GM23338 (cell line): ENCODE data around the gene DUSP5. TPM values are rescaled to one million over a fixed set of nuclear protein-coding genes. Genes with fewer than 3 reads are reported as not detected.
"Not testable (repeated sequence)": the region's sequence is repeated elsewhere in the genome, so short reads cannot be mapped to it uniquely, and the experiment has no call there.

Experiments
- ATAC-seq: fragments of 200-7000 bp; cut with Tn5 transposase; 3 replicates; pipeline ENCODE4 v1.9.1; 2020
- DNase-seq: peaks from one replicate; pipeline ENCODE4 v3.0.0-alpha.2; 2015; ENCODE audit warnings: low spot score
- H2AFZ ChIP-seq: fragments of 200-600 bp; sonication (generic); 2 replicates; pipeline ENCODE4 v1.8.0; 2016; ENCODE audit warnings: antibody characterized with exemption, mild to moderate bottlenecking, moderate library complexity
- H3F3A ChIP-seq: fragments of 200-600 bp; sonication (generic); replicated peaks from 2 replicates; pipeline ENCODE4 v1.8.0; 2017; ENCODE audit warnings: antibody characterized with exemption, mixed run types, low read depth
- H3K27ac ChIP-seq: fragments of 200-600 bp; sonication (generic); 2 replicates; pipeline ENCODE4 v1.6.1; 2016; ENCODE audit warnings: low read depth
- H3K27me3 ChIP-seq: fragments of 200-600 bp; sonication (generic); 2 replicates; pipeline ENCODE4 v1.8.0; 2016; ENCODE audit warnings: mild to moderate bottlenecking, mixed run types, moderate library complexity; ENCODE audit not compliant: insufficient read depth
- H3K36me3 ChIP-seq: fragments of 200-600 bp; sonication (generic); 2 replicates; pipeline ENCODE4 v1.8.0; 2016; ENCODE audit warnings: mild to moderate bottlenecking; ENCODE audit not compliant: insufficient read depth
- H3K4me1 ChIP-seq: fragments of 200-600 bp; sonication (generic); 2 replicates; pipeline ENCODE4 v1.8.0; 2016; ENCODE audit warnings: mild to moderate bottlenecking, moderate library complexity; ENCODE audit not compliant: insufficient read depth
- H3K4me2 ChIP-seq: fragments of 200-600 bp; sonication (generic); 2 replicates; pipeline ENCODE4 v1.7.1; 2017; ENCODE audit warnings: mixed run types
- H3K4me3 ChIP-seq: fragments of 200-600 bp; sonication (generic); 2 replicates; pipeline ENCODE4 v1.6.1; 2016; ENCODE audit warnings: mixed run types
- H3K79me2 ChIP-seq: fragments of 200-600 bp; sonication (generic); replicated peaks from 2 replicates; pipeline ENCODE4 v1.8.0; 2017; ENCODE audit warnings: mild to moderate bottlenecking; ENCODE audit not compliant: insufficient read depth
- H3K9me2 ChIP-seq: fragments of 200-600 bp; sonication (generic); 2 replicates; pipeline ENCODE4 v1.8.0; 2017; ENCODE audit not compliant: insufficient read depth
- H4K20me1 ChIP-seq: fragments of 200-600 bp; sonication (generic); replicated peaks from 2 replicates; pipeline ENCODE4 v1.8.0; 2017; ENCODE audit warnings: mild to moderate bottlenecking; ENCODE audit not compliant: insufficient read depth
- H3K27ac Mint-ChIP-seq: 2 replicates; pipeline ENCODE4 v1.8.0; 2020; ENCODE audit warnings: inconsistent platforms, mild to moderate bottlenecking, moderate library complexity, mixed read lengths
- H3K27me3 Mint-ChIP-seq: 3 replicates; pipeline ENCODE4 v1.8.0; 2022; ENCODE audit warnings: low read depth, mild to moderate bottlenecking, moderate library complexity, mixed read lengths, inconsistent platforms; ENCODE audit not compliant: insufficient read depth, poor library complexity
- H3K36me3 Mint-ChIP-seq: 3 replicates; pipeline ENCODE4 v1.8.0; 2021; ENCODE audit warnings: low read depth, mild to moderate bottlenecking, inconsistent platforms, moderate library complexity, mixed read lengths
- H3K4me1 Mint-ChIP-seq: 3 replicates; pipeline ENCODE4 v1.8.0; 2020; ENCODE audit warnings: mild to moderate bottlenecking, inconsistent platforms, mixed read lengths
- H3K4me3 Mint-ChIP-seq: 3 replicates; pipeline ENCODE4 v1.8.0; 2021; ENCODE audit warnings: moderate library complexity, mild to moderate bottlenecking, inconsistent platforms, mixed read lengths
- H3K9me3 Mint-ChIP-seq: 3 replicates; pipeline ENCODE4 v1.8.0; 2020; ENCODE audit warnings: moderate library complexity, mild to moderate bottlenecking, inconsistent platforms, mixed read lengths
- CREB1 ChIP-seq: fragments of 250-450 bp; sonication (Bioruptor Pico); IDR thresholded peaks from 2 replicates; pipeline ENCODE4 v1.5.0; 2020; ENCODE audit warnings: low read depth, mild to moderate bottlenecking, moderate library complexity
- CTCF ChIP-seq, 2 experiments: fragments of 200-600 bp in 1 of 2; sonication (generic) in 1 of 2; conservative IDR thresholded peaks; 2 replicates each; pipeline versions ENCODE4 v1.5.1 to v1.6.1; 2016 to 2017; ENCODE audit warnings: antibody characterized with exemption in 2 of 2, low read depth in 2 of 2, mild to moderate bottlenecking in 2 of 2, moderate library complexity in 1 of 2
- EZH2 ChIP-seq: fragments of 200-600 bp; sonication (generic); IDR thresholded peaks from one replicate; pipeline ENCODE4 v1.8.0; 2017; ENCODE audit warnings: antibody characterized with exemption, mild to moderate bottlenecking, low read depth; ENCODE audit not compliant: unreplicated experiment
- EZH2phosphoT487 ChIP-seq: fragments of 200-600 bp; sonication (generic); IDR thresholded peaks from one replicate; pipeline ENCODE4 v1.8.1; 2018; ENCODE audit warnings: antibody characterized with exemption; ENCODE audit not compliant: unreplicated experiment
- NANOG ChIP-seq: IDR thresholded peaks from 2 replicates; pipeline ENCODE4 v1.6.1; 2016; ENCODE audit warnings: antibody characterized with exemption, borderline replicate concordance
- POLR2AphosphoS5 ChIP-seq: IDR thresholded peaks from 2 replicates; pipeline ENCODE4 v1.6.1; 2016; ENCODE audit warnings: antibody characterized with exemption, low read depth
- ZNF114 ChIP-seq: fragments of 250-450 bp; sonication (Bioruptor Pico); IDR thresholded peaks from 2 replicates; pipeline ENCODE4 v1.5.0; 2020; ENCODE audit warnings: mild to moderate bottlenecking, moderate library complexity
- ZNF331 ChIP-seq: fragments of 250-450 bp; sonication (Bioruptor Pico); IDR thresholded peaks from 2 replicates; pipeline ENCODE4 v1.5.0; 2020; ENCODE audit warnings: low read depth, mild to moderate bottlenecking, moderate library complexity
- ZNF462 ChIP-seq: fragments of 250-450 bp; sonication (Bioruptor Pico); IDR thresholded peaks from 2 replicates; pipeline ENCODE4 v1.5.0; 2020; ENCODE audit warnings: mild to moderate bottlenecking, moderate library complexity
- polyA plus RNA-seq: library from polyadenylated mRNA; unstranded; fragments of >200 nt; fragmentation: Nextera tagmentation; extraction: Ambion mirVana; gene quantifications from 2 replicates; pipeline ENCODE4 v1.2.1, GENCODE V29; 2016
- total RNA-seq: library from RNA; depleted of rRNA; stranded (reverse); fragments of >200 nt; shearing (Covaris generic); gene quantifications from 2 replicates; pipeline ENCODE4 v1.2.3, GENCODE V29; 2014
- TF ChIP-seq, protein P1 (sequence below): IDR thresholded peaks from one replicate; pipeline ENCODE4 v1.6.1; 2018; ENCODE audit warnings: antibody characterized with exemption; ENCODE audit not compliant: unreplicated experiment

Gene DUSP5
- total and polyA plus RNA-seq, 2 experiments from 2014 or later = 10.8 to 35.9 TPM

DNA sequence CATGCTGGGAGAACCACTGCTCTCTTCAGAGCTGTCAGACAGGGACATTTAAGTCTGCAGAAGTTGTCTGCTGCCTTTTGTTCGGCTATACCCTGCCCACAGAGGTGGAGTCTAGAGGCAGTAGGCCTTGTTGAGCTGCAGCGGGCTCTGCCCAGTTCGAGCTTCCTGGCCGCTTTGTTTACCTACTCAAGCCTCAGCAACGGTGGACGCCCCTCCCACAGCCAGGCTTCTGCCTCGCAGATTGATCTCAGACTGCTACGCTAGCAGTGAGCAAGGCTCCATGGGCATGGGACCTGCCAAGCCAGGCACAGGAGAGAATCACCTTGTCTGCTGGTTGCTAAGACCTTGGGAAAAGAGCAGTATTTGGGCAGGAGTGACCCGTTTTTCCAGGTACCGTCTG, 27.2 kb upstream of the DUSP5 start:
- peaks cover 14% of the 10 kb centered on the region; the same call in 1 of the 2 replicates for H3K4me1 ChIP-seq
- not testable (repeated sequence) for H2AFZ ChIP-seq, H3K4me2 ChIP-seq, H3K27me3 Mint-ChIP-seq, H4K20me1 ChIP-seq, H3K36me3 Mint-ChIP-seq, H3K9me2 ChIP-seq, H3K27ac Mint-ChIP-seq, ATAC-seq, H3F3A ChIP-seq, DNase-seq, H3K4me3 ChIP-seq, H3K36me3 ChIP-seq, H3K27ac ChIP-seq, H3K4me1 Mint-ChIP-seq, H3K27me3 ChIP-seq, H3K4me3 Mint-ChIP-seq, H3K79me2 ChIP-seq
- peaks cover 11% of the 10 kb centered on the region for H3K9me3 Mint-ChIP-seq

GRCh38 chr10:110471566-110472139, 26.1 kb upstream of the DUSP5 start:
- H3K36me3 Mint-ChIP-seq = peaks cover 3% of the 10 kb centered on the region; the same call in 2 of the 3 replicates
- no peaks in the 10 kb centered on the region for H3K9me2 ChIP-seq
- H3F3A ChIP-seq = no peaks in the 10 kb centered on the region
- H3K27me3 Mint-ChIP-seq = peaks cover 3% of the 10 kb centered on the region
- no peaks in the 10 kb centered on the region; the same call in 1 of the 2 replicates for H3K36me3 ChIP-seq
- no peak overlapping the region for H3K4me2 ChIP-seq
- H3K4me1 ChIP-seq = peaks cover 15% of the 10 kb centered on the region; the same call in 1 of the 2 replicates
- no peaks in the 10 kb centered on the region for H3K27me3 ChIP-seq
- H3K27ac ChIP-seq = no peak overlapping the region
- no peaks in the 10 kb centered on the region for H3K79me2 ChIP-seq
- no peak overlapping the region for H3K27ac Mint-ChIP-seq
- peaks cover 10% of the 10 kb centered on the region for H3K4me1 Mint-ChIP-seq
- H2AFZ ChIP-seq = no peak overlapping the region
- H3K9me3 Mint-ChIP-seq = peaks cover 11% of the 10 kb centered on the region
- DNase-seq (no peak), ATAC-seq (no peak)
- H4K20me1 ChIP-seq = no peaks in the 10 kb centered on the region
- H3K4me3 ChIP-seq = no peak overlapping the region
- no peak for TF ChIP-seq CREB1
- no peak for TF ChIP-seq CTCF (conservative IDR thresholded peaks at IDR 0.05; ENCODE audit: low read depth in 2 of 2)
- no peak for TF ChIP-seq ZNF114 (CRISPR knock-in tag)
- no peak for TF ChIP-seq EZH2phosphoT487
- no peak for TF ChIP-seq ZNF462 (CRISPR knock-in tag)
- no peak for TF ChIP-seq EZH2
- no peak for TF ChIP-seq POLR2AphosphoS5
- TF ChIP-seq, protein P1, sequence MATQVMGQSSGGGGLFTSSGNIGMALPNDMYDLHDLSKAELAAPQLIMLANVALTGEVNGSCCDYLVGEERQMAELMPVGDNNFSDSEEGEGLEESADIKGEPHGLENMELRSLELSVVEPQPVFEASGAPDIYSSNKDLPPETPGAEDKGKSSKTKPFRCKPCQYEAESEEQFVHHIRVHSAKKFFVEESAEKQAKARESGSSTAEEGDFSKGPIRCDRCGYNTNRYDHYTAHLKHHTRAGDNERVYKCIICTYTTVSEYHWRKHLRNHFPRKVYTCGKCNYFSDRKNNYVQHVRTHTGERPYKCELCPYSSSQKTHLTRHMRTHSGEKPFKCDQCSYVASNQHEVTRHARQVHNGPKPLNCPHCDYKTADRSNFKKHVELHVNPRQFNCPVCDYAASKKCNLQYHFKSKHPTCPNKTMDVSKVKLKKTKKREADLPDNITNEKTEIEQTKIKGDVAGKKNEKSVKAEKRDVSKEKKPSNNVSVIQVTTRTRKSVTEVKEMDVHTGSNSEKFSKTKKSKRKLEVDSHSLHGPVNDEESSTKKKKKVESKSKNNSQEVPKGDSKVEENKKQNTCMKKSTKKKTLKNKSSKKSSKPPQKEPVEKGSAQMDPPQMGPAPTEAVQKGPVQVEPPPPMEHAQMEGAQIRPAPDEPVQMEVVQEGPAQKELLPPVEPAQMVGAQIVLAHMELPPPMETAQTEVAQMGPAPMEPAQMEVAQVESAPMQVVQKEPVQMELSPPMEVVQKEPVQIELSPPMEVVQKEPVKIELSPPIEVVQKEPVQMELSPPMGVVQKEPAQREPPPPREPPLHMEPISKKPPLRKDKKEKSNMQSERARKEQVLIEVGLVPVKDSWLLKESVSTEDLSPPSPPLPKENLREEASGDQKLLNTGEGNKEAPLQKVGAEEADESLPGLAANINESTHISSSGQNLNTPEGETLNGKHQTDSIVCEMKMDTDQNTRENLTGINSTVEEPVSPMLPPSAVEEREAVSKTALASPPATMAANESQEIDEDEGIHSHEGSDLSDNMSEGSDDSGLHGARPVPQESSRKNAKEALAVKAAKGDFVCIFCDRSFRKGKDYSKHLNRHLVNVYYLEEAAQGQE = no peak
- no peak for TF ChIP-seq NANOG
- TF ChIP-seq ZNF331 (CRISPR knock-in tag) = no peak
- H3K4me3 Mint-ChIP-seq = no peak overlapping the region
